GM06990 (cell line): ENCODE measurements around the gene ALPP.
A peak's percentile ranks its signal among the peaks of the same experiment; 100 is the strongest.
"Not testable (repeated sequence)": the region's sequence is repeated elsewhere in the genome, so short reads cannot be mapped to it uniquely, and the experiment has no call there.

ENCODE experiments used
- DNase-seq: peaks from one replicate; pipeline ENCODE4 v3.0.0-alpha.2; 2011; ENCODE audit not compliant: insufficient read length; ENCODE audit errors: extremely low read depth
- H3K27me3 ChIP-seq: replicated peaks from 2 replicates; pipeline ENCODE4 v1.6.0; 2011; ENCODE audit warnings: low read length; ENCODE audit not compliant: control insufficient read depth, insufficient read depth
- H3K36me3 ChIP-seq: 2 replicates; pipeline ENCODE4 v1.5.1; 2011; ENCODE audit warnings: low read length; ENCODE audit not compliant: control insufficient read depth, insufficient read depth
- H3K4me3 ChIP-seq: replicated peaks from 2 replicates; pipeline ENCODE4 v1.5.1; 2011; ENCODE audit warnings: low read depth, mild to moderate bottlenecking, control low read depth, low read length
- CTCF ChIP-seq: IDR thresholded peaks from 2 replicates; pipeline ENCODE4 v1.5.1; 2011; ENCODE audit warnings: low read length, control low read depth, mild to moderate bottlenecking, inconsistent platforms; ENCODE audit not compliant: insufficient read depth, poor library complexity, severe bottlenecking

Gene ALPP

GRCh38 chr2:232367016-232367415 lies 11.5 kb upstream of the ALPP start:
- no peak overlapping the region for H3K4me3 ChIP-seq
- DNase-seq, result no peak

DNA sequence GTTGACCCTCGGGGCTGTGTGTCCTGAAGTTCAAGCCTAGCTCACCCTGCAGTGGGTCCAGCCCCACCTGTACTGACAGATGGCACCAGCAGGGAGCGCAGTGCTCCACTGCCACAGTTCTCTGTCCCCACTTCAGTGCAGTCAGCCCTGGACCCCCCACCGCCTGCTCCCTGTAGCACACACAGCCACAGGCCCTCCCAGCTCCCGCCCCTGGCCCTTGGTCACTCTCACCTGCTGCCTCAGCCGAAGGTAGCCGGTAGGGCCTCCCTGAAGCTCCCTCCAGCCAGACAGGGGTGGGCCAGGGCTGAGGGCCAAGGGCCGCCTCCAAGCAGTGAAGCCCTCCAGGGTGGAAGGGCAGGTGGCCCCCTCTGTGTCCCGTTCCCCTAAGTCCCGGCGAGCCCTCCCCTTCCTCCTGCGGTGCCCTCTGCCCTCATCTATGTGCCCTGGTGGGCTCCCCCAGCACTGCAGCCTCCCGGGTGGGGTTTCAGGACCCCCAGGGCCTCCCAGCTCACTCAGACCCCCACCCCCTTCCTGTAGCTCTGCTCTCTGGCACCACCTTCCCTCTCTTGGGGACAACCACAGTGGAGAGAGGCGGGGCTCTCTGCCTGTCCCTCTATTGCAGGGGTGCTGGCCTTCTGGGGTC lies 10.8 kb upstream of the ALPP start:
- no peaks in the 10 kb centered on the region for H3K36me3 ChIP-seq
- DNase-seq, result no peak
- H3K4me3 ChIP-seq, result no peak overlapping the region
- no peaks in the 10 kb centered on the region; the same call in 1 of the 2 replicates for H3K27me3 ChIP-seq
- TF ChIP-seq CTCF, result peak; percentile 23

More at GRCh38 chr2:232367016-232367415, 11.5 kb upstream of the ALPP start:
- TF ChIP-seq CTCF, result no peak
- no peaks in the 10 kb centered on the region for H3K36me3 ChIP-seq
- H3K27me3 ChIP-seq, result no peaks in the 10 kb centered on the region; the same call in 1 of the 2 replicates

DNA sequence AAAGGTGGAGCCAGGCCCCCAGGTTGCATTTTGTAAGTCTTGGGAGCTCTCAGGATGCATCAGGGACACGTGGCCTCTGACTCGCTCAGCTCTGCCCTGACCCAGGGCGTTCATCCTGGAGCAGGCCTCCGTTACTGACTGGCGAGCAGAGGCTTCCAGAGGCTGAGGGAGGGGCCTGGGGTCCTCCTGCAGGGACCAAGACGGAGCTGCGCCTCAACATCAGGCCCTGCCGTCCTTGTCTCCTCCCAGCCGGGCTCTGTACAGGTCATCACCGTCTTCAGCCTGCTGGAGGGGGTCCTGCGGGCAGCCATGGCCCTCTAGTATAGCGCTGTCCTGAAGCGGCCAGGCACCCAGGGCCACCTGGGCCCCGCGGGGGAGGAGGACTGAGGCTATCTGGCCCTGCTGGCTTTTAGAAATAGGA lies 10.2 kb upstream of the ALPP start:
- Histone ChIP-seq H3K4me3 (no peak overlapping the region), H3K27me3 (no peaks in the 10 kb centered on the region; the same call in 1 of the 2 replicates), H3K36me3 (no peaks in the 10 kb centered on the region)
- no peak for TF ChIP-seq CTCF
- DNase-seq, result no peak

DNA sequence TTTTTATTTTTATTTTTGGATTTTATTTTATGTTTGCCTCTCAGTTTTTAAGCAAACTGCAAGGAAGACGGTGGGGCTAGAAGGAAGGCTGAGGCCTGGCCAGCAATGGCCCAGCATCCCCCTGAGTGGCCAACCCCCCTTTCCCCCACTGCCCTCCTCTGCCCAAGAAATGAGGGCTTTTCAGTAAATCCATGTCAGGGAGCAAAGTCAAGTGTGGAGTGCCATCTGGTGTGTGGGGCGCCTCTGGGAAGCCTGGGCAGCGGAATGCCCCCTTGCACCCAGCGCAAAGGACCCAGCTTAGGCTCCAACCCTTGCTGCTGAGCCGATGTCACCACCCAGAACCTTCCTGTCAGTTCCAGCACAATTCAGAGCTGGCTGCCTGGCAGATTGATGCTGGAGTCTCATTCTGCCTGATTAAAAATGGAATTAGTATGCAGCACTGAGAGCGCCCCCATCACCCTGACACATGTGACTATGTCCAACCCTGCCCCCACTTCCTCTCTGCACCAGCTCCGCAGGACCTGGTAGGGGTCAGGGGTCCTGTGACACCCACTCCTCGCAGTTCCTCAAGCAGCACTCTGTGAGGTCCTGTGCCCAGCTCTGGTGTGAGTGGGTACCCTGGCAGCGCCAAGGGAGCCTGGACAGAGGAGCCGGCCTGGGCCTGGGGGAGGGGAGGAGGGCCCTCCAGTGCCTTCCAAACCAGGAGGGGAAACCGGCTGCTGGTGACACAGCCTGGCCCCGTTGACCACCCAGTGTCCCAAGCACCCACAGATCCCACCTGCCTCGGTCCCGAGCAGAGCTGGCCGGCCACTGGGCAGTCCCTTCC lies 9.2 kb upstream of the ALPP start:
- DNase-seq, result no peak
- Histone ChIP-seq H3K4me3 (no peak overlapping the region), H3K27me3 (no peaks in the 10 kb centered on the region; the same call in 1 of the 2 replicates), H3K36me3 (no peaks in the 10 kb centered on the region)
- TF ChIP-seq CTCF, result no peak

- H3K4me3 ChIP-seq, DNase-seq, H3K27me3 ChIP-seq, H3K36me3 ChIP-seq: not testable (repeated sequence)
Observed at GRCh38 chr2:232370007-232370406, 8.5 kb upstream of the ALPP start.
